ENCODE results near the gene MKNK2.
"Not testable (repeated sequence)": the region's sequence is repeated elsewhere in the genome, so short reads cannot be mapped to it uniquely, and the experiment has no call there.

Gene MKNK2

GRCh38 chr19:2042485-2043250, 8.4 kb downstream of the MKNK2 start:
- no peak for DNase-seq

- DNase-seq: peak; percentile 99
These were observed 9.2 kb downstream of the MKNK2 start for GRCh38 chr19:2041683-2042484.

- DNase-seq: no peak
These were observed 9.7 kb downstream of the MKNK2 start for GRCh38 chr19:2041433-2041682.

GRCh38 chr19:2040647-2041432, 10.2 kb downstream of the MKNK2 start:
- no peak for DNase-seq

- DNase-seq: no peak
These were observed 10.9 kb downstream of the MKNK2 start for GRCh38 chr19:2039959-2040646.

GRCh38 chr19:2039089-2039958, 11.7 kb downstream of the MKNK2 start:
- no peak for DNase-seq

GRCh38 chr19:2038284-2039088, 12.6 kb downstream of the MKNK2 start:
- no peak for DNase-seq

GRCh38 chr19:2037651-2038255, 13.3 kb downstream of the MKNK2 start:
- no peak for DNase-seq

- DNase-seq: no peak
These were observed 14.6 kb downstream of the MKNK2 start for GRCh38 chr19:2036424-2036823.

- no peak for DNase-seq
These were observed 15.5 kb downstream of the MKNK2 start for GRCh38 chr19:2035590-2035991.

- peak; percentile 71 for DNase-seq
These were observed 16.1 kb downstream of the MKNK2 start for GRCh38 chr19:2034729-2035589.

GRCh38 chr19:2034253-2034652, 16.8 kb downstream of the MKNK2 start:
- DNase-seq: not testable (repeated sequence)

GRCh38 chr19:2033825-2034159, 17.3 kb downstream of the MKNK2 start:
- DNase-seq: no peak

- no peak for DNase-seq
These were observed 17.8 kb downstream of the MKNK2 start for GRCh38 chr19:2033115-2033824.

GRCh38 chr19:2032296-2032941, 18.6 kb downstream of the MKNK2 start:
- no peak for DNase-seq

GRCh38 chr19:2027361-2027760, 23.7 kb downstream of the MKNK2 start:
- DNase-seq: no peak

GRCh38 chr19:2026770-2027169, 24.3 kb downstream of the MKNK2 start:
- DNase-seq: no peak

GRCh38 chr19:2022289-2022688, 28.8 kb downstream of the MKNK2 start:
- no peak for DNase-seq

All from effector CD8-positive, alpha-beta T cell (primary cell).